Activated CD8-positive, alpha-beta memory T cell treated with anti-CD3 and anti-CD28 coated beads, Interleukin-2, amount 50 U/mL, for 1 hour (primary cell): ENCODE results near the gene STUM.
"Not testable (repeated sequence)": the region's sequence is repeated elsewhere in the genome, so short reads cannot be mapped to it uniquely, and the experiment has no call there.

Experiments
- DNase-seq: peaks from one replicate; pipeline ENCODE4 v3.0.0-alpha.2; 2020; ENCODE audit errors: extremely low read depth

The STUM gene

GRCh38 chr1:226580625-226581270 is 32.2 kb downstream of the STUM start:
- no peak for DNase-seq

GRCh38 chr1:226581650-226582330 is 33.2 kb downstream of the STUM start:
- no peak for DNase-seq

- DNase-seq, result no peak
Observed at GRCh38 chr1:226582966-226583365, 34.4 kb downstream of the STUM start.

- no peak for DNase-seq
Observed at GRCh38 chr1:226584164-226584563, 35.6 kb downstream of the STUM start.

- DNase-seq, result no peak
Observed at GRCh38 chr1:226586116-226586515, 37.6 kb downstream of the STUM start.

GRCh38 chr1:226586650-226587422 is 38.3 kb downstream of the STUM start:
- DNase-seq, result no peak

GRCh38 chr1:226588484-226588883 is 39.9 kb downstream of the STUM start:
- DNase-seq, result no peak

- no peak for DNase-seq
Observed at GRCh38 chr1:226589008-226589733, 40.6 kb downstream of the STUM start.

GRCh38 chr1:226590614-226591013 is 42.0 kb downstream of the STUM start:
- no peak for DNase-seq

GRCh38 chr1:226593541-226593940 is 45.0 kb downstream of the STUM start:
- DNase-seq, result no peak

- no peak for DNase-seq
Observed at GRCh38 chr1:226596531-226597165, 48.1 kb downstream of the STUM start.

- DNase-seq, result no peak
Observed at GRCh38 chr1:226597616-226598454, 49.3 kb downstream of the STUM start.

GRCh38 chr1:226598455-226598849 is 49.9 kb downstream of the STUM start:
- DNase-seq, result no peak

GRCh38 chr1:226598955-226599354 is 50.4 kb downstream of the STUM start:
- not testable (repeated sequence) for DNase-seq

GRCh38 chr1:226599636-226600238 is 51.2 kb downstream of the STUM start:
- DNase-seq, result no peak

GRCh38 chr1:226600254-226600653 is 51.7 kb downstream of the STUM start:
- DNase-seq, result no peak

GRCh38 chr1:226601456-226601855 is 52.9 kb downstream of the STUM start:
- no peak for DNase-seq

- no peak for DNase-seq
Observed at GRCh38 chr1:226602186-226603021, 53.8 kb downstream of the STUM start.
